Fibroblast of pulmonary artery (primary cell): ENCODE measurements around the gene KRTAP10-10.
"Not testable (repeated sequence)": the region's sequence is repeated elsewhere in the genome, so short reads cannot be mapped to it uniquely, and the experiment has no call there.

ENCODE experiments used
- DNase-seq: peaks from one replicate; pipeline ENCODE4 v3.0.0-alpha.2; 2010; ENCODE audit warnings: low read depth
- H3K4me3 ChIP-seq: replicated peaks from 2 replicates; pipeline ENCODE4 v1.5.1; 2011; ENCODE audit warnings: low read depth, mild to moderate bottlenecking, control low read depth, low read length, moderate library complexity
- CTCF ChIP-seq: IDR thresholded peaks from 2 replicates; pipeline ENCODE4 v1.5.1; 2011; ENCODE audit warnings: mild to moderate bottlenecking, control low read depth, low read length, inconsistent platforms; ENCODE audit errors: missing control alignments

The KRTAP10-10 gene

GRCh38 chr21:44644878-44645277 lies 7.7 kb downstream of the KRTAP10-10 start:
- H3K4me3 ChIP-seq: no peak overlapping the region
- TF ChIP-seq CTCF: no peak
- DNase-seq: no peak

GRCh38 chr21:44646366-44647221 lies 9.4 kb downstream of the KRTAP10-10 start, which contains the start of gene KRTAP10-11:
TSS of gene KRTAP10-11 (plus strand) at chr21:44646414. CDS start at chr21:44646459, 45 bp downstream.
- H3K4me3 ChIP-seq, DNase-seq: not testable (repeated sequence)

- no peak for DNase-seq
- TF ChIP-seq CTCF: no peak
- H3K4me3 ChIP-seq: no peak overlapping the region
Measured at GRCh38 chr21:44647222-44647552, 10.0 kb downstream of the KRTAP10-10 start.

GRCh38 chr21:44648557-44649311 lies 11.6 kb downstream of the KRTAP10-10 start:
- TF ChIP-seq CTCF: no peak
- no peak overlapping the region for H3K4me3 ChIP-seq
- no peak for DNase-seq

- TF ChIP-seq CTCF: no peak
- H3K4me3 ChIP-seq: no peak overlapping the region
- no peak for DNase-seq
Measured at GRCh38 chr21:44649521-44650100, 12.5 kb downstream of the KRTAP10-10 start.

GRCh38 chr21:44650265-44650972 lies 13.3 kb downstream of the KRTAP10-10 start:
- no peak overlapping the region for H3K4me3 ChIP-seq
- TF ChIP-seq CTCF: no peak
- DNase-seq: no peak
